Rectal smooth muscle tissue (tissue), 1 donor: ENCODE measurements around the gene PARVB.

Experiments used
- H3K27ac ChIP-seq: one replicate; pipeline ENCODE4 v1.7.0; 2013; ENCODE audit warnings: low read depth, low read length, inconsistent platforms
- H3K27me3 ChIP-seq: one replicate; pipeline ENCODE4 v1.7.0; 2013; ENCODE audit warnings: low read length; ENCODE audit not compliant: control insufficient read depth, insufficient read depth
- H3K36me3 ChIP-seq: one replicate; pipeline ENCODE4 v1.7.0; 2013; ENCODE audit warnings: low read length; ENCODE audit not compliant: control insufficient read depth, insufficient read depth
- H3K4me1 ChIP-seq: one replicate; pipeline ENCODE4 v1.7.0; 2013; ENCODE audit warnings: low read length; ENCODE audit not compliant: control insufficient read depth, insufficient read depth
- H3K4me3 ChIP-seq: one replicate; pipeline ENCODE4 v1.7.0; 2013; ENCODE audit warnings: low read length
- H3K9ac ChIP-seq: one replicate; pipeline ENCODE4 v1.7.0; 2013; ENCODE audit warnings: low read length

Gene PARVB

GRCh38 chr22:44133161-44133560 is 109.1 kb downstream of the PARVB start:
- Histone ChIP-seq H3K27me3 (no peaks in the 10 kb centered on the region), H3K36me3 (peaks cover 18% of the 10 kb centered on the region), H3K4me3 (no peak overlapping the region), H3K4me1 (no peaks in the 10 kb centered on the region), H3K27ac (no peak overlapping the region), H3K9ac (no peak overlapping the region)

GRCh38 chr22:44133901-44134571 is 109.9 kb downstream of the PARVB start:
- Histone ChIP-seq H3K4me1 (no peaks in the 10 kb centered on the region), H3K9ac (no peak overlapping the region), H3K36me3 (peaks cover 18% of the 10 kb centered on the region), H3K27me3 (no peaks in the 10 kb centered on the region), H3K27ac (no peak overlapping the region), H3K4me3 (no peak overlapping the region)

GRCh38 chr22:44136112-44136511 is 112.0 kb downstream of the PARVB start:
- Histone ChIP-seq H3K4me3 (no peak overlapping the region), H3K4me1 (no peaks in the 10 kb centered on the region), H3K9ac (no peak overlapping the region), H3K36me3 (peaks cover 18% of the 10 kb centered on the region), H3K27me3 (no peaks in the 10 kb centered on the region), H3K27ac (no peak overlapping the region)

- Histone ChIP-seq H3K27me3 (no peaks in the 10 kb centered on the region), H3K36me3 (peaks cover 15% of the 10 kb centered on the region)
These were observed 112.7 kb downstream of the PARVB start for GRCh38 chr22:44136786-44137185.

GRCh38 chr22:44137415-44137814 is 113.3 kb downstream of the PARVB start:
- Histone ChIP-seq H3K36me3 (peaks cover 15% of the 10 kb centered on the region), H3K27ac (no peak overlapping the region), H3K9ac (no peak overlapping the region), H3K4me3 (no peak overlapping the region), H3K4me1 (peaks cover 2% of the 10 kb centered on the region), H3K27me3 (no peaks in the 10 kb centered on the region)

More at GRCh38 chr22:44136786-44137185, 112.7 kb downstream of the PARVB start:
- Histone ChIP-seq H3K9ac (no peak overlapping the region), H3K27ac (no peak overlapping the region), H3K4me3 (no peak overlapping the region), H3K4me1 (no peaks in the 10 kb centered on the region)

- Histone ChIP-seq H3K9ac (no peak overlapping the region), H3K27ac (no peak overlapping the region), H3K4me3 (no peak overlapping the region), H3K36me3 (peaks cover 12% of the 10 kb centered on the region), H3K27me3 (no peaks in the 10 kb centered on the region), H3K4me1 (peaks cover 11% of the 10 kb centered on the region)
These were observed 115.7 kb downstream of the PARVB start for GRCh38 chr22:44139773-44140172.

DNA sequence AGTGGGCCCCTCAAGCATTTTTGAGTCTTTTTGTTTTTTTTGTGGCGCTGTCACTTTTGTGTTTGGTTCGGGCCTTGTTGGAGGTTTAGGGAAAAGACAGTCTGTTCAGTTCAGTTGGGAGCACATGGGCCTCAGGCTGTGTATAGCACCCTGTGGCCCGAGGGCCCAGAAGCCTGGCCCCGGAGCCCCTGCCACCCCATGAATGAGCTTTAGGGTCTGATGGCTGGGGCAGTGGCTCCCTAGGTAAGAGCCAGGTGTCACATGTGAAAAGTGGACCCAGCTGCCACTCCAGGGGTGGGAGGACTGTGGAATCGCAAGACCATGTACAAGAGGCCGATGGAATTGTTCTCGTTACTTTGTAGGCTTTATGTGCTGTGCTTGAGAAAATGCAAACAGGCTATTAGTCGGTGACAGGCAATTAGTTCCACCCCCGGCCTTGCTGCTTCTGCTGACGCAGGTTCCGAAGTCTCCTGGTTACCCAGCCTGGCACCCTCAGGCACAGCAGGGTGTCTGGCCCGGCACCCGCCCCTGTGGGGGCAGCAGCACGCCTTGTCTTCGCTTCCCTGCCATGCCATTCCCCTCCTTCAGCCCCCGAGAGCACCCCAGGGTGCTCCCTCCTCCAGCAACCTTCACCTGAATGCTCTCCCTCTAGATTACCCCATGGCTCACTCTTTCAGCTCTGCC is 118.5 kb downstream of the PARVB start:
- peaks cover 30% of the 10 kb centered on the region for H3K4me1 ChIP-seq
- H3K4me3 ChIP-seq = no peak overlapping the region
- H3K27ac ChIP-seq = peak overlapping the region; percentile 72
- H3K36me3 ChIP-seq = peaks cover 2% of the 10 kb centered on the region
- no peaks in the 10 kb centered on the region for H3K27me3 ChIP-seq
- H3K9ac ChIP-seq = no peak overlapping the region

DNA sequence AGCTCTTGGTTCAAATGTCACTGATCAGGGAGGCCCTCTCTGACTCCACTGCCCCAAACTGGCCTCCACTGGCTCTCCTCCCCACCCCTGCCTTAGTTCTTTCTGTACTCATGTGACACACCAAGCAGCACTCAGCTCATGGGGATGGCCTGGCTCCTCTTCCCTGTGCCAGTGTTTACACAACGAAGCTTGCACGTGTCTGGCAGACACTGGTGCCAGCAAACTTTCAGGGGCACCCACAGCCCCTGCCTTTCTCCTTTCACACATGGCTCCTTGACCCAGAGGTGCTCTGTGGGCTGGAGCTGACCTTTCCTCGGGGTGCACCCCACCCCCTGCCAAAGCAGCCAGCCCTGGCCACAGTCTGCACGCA is 119.0 kb downstream of the PARVB start:
- no peaks in the 10 kb centered on the region for H3K36me3 ChIP-seq
- no peak overlapping the region for H3K4me3 ChIP-seq
- H3K27ac ChIP-seq = peak overlapping the region; percentile 72
- H3K4me1 ChIP-seq = peaks cover 35% of the 10 kb centered on the region
- no peak overlapping the region for H3K9ac ChIP-seq
- H3K27me3 ChIP-seq = no peaks in the 10 kb centered on the region

DNA sequence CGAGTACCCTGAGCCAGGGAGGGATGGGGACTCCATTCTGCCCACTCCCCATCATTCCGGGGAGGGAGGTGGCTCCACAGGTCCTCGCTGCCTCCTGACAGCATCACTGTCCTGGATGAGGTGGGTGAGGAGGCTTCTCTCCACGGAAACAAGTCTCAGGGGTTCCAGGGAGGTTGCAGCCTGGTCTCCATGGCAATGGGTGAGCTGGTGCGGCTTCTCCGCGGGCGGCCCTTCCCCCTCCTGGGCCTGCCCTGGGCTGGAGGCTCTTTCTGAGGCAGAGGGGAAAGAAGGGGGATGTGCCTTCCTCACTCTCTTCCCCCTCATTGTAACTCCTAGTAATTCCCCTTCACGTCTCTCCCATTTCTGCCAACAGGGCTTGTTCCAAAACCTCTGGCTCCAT is 119.5 kb downstream of the PARVB start:
- no peak overlapping the region for H3K9ac ChIP-seq
- peaks cover 40% of the 10 kb centered on the region for H3K4me1 ChIP-seq
- H3K36me3 ChIP-seq = no peaks in the 10 kb centered on the region
- H3K27ac ChIP-seq = peak overlapping the region; percentile 72
- no peaks in the 10 kb centered on the region for H3K27me3 ChIP-seq
- H3K4me3 ChIP-seq = no peak overlapping the region

DNA sequence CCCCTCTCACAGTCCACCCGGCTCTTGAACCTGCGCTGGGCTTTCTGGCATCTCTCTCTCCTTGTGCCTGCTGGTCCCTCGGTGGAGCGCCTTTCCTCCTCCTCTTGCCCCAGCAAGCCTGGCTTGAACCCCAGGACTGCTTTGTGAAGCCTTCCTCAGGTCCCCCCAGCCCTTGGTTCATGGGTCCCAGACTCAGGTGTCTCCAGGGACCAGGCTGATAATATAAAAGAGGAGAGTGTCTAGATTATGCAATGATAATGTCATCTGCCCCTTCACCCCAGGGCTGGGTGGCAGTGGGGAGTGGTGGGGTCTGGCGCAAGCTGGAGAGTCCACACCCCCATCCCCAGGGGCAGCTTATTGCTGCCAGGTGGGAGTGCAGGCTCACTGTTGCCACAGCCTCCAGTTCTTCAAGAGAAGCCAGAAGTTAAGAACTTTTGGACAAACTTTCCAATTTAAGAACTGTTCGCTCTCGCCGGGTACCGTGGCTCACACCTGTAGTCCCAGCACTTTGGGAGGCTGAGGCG is 120.0 kb downstream of the PARVB start:
- peak overlapping the region; percentile 72 for H3K27ac ChIP-seq
- no peaks in the 10 kb centered on the region for H3K36me3 ChIP-seq
- no peaks in the 10 kb centered on the region for H3K27me3 ChIP-seq
- no peak overlapping the region for H3K9ac ChIP-seq
- peaks cover 42% of the 10 kb centered on the region for H3K4me1 ChIP-seq
- no peak overlapping the region for H3K4me3 ChIP-seq

GRCh38 chr22:44145544-44145943 is 121.4 kb downstream of the PARVB start:
- no peak overlapping the region for H3K9ac ChIP-seq
- no peak overlapping the region for H3K4me3 ChIP-seq
- H3K27me3 ChIP-seq = no peaks in the 10 kb centered on the region
- no peaks in the 10 kb centered on the region for H3K36me3 ChIP-seq
- peaks cover 42% of the 10 kb centered on the region for H3K4me1 ChIP-seq
- H3K27ac ChIP-seq = peak overlapping the region; percentile 68

GRCh38 chr22:44146088-44146861 is 122.2 kb downstream of the PARVB start:
- Histone ChIP-seq H3K9ac (no peak overlapping the region), H3K4me1 (peaks cover 42% of the 10 kb centered on the region), H3K4me3 (no peak overlapping the region), H3K27ac (peak overlapping the region; percentile 68), H3K36me3 (no peaks in the 10 kb centered on the region), H3K27me3 (no peaks in the 10 kb centered on the region)
